HCT116 (cell line): ENCODE results near the gene KIAA1755. TPM values are rescaled to one million over a fixed set of nuclear protein-coding genes. Genes with fewer than 3 reads are reported as not detected.

ENCODE experiments used
- ATAC-seq: fragments of 200-7000 bp; cut with Tn5 transposase; 2 replicates; pipeline ENCODE4 v1.9.1; 2020; ENCODE audit warnings: mild to moderate bottlenecking, moderate library complexity
- BruUV-seq: library from RNA; stranded (reverse); fragments of 400-500 nt; replicated peaks from 2 replicates; lab custom pipeline; 2021; lab: Mats Ljungman, UMichigan
- CTCF ChIA-PET: fragments of 300-600 bp; sonication (Branson Sonifier 250); formaldehyde crosslinking; loops from one replicate; lab custom pipeline; 2021; ENCODE audit warnings: antibody characterized with exemption; lab: Charles Lee
- POLR2A ChIA-PET: fragments of 300-600, 350-600 bp; sonication (Branson Sonifier 250); formaldehyde crosslinking; loops from one replicate; lab custom pipeline; 2021; ENCODE audit warnings: antibody characterized with exemption; lab: Charles Lee
- RAD21 ChIA-PET, 2 experiments: fragments of 300-600 bp; sonication (Branson Sonifier 250); formaldehyde crosslinking; loops; one replicate each; lab custom pipeline; 2023; ENCODE audit warnings: low total read pairs in 2 of 2; ENCODE audit not compliant: uncharacterized antibody in 2 of 2, unreplicated experiment in 2 of 2, low non-redundant PET in 1 of 2; lab: Charles Lee
- DNase-seq: peaks from one replicate; pipeline ENCODE4 v3.0.0-alpha.2; 2010; ENCODE audit warnings: low read depth, low spot score
- H2AFZ ChIP-seq: fragments of 200-600 bp; shearing (Covaris generic), sonication (generic); 2 replicates; pipeline ENCODE4 v1.6.1; 2017; ENCODE audit warnings: low read depth, mixed run types, mixed read lengths, antibody characterized with exemption, low read length; ENCODE audit not compliant: poor library complexity, severe bottlenecking
- H3K27ac ChIP-seq: 2 replicates; pipeline ENCODE4 v1.5.1; 2012; ENCODE audit warnings: low read depth, low read length
- H3K27me3 ChIP-seq: fragments of 200-600 bp; sonication (generic); 2 replicates; pipeline ENCODE4 v1.6.1; 2016; ENCODE audit warnings: mixed run types, low read length, mixed read lengths; ENCODE audit not compliant: insufficient read depth
- H3K36me3 ChIP-seq, 2 experiments: fragments of 200-500 bp in 1 of 2; fragments of 200-600 bp in 1 of 2; sonication (Bioruptor generic) in 1 of 2; sonication (generic) in 1 of 2; 2 replicates each; pipeline versions ENCODE4 v1.5.1 to v1.6.1; 2014 to 2016; ENCODE audit warnings: low read length in 2 of 2, inconsistent platforms in 1 of 2, mixed read lengths in 1 of 2, mixed run types in 1 of 2; ENCODE audit not compliant: insufficient read depth in 2 of 2, control insufficient read depth in 1 of 2
- H3K4me1 ChIP-seq, 2 experiments: fragments of 200-600 bp in 1 of 2; sonication (generic) in 1 of 2; 2 replicates each; pipeline versions ENCODE4 v1.5.1 to v1.6.1; 2012 to 2017; ENCODE audit warnings: low read length in 2 of 2, inconsistent platforms in 1 of 2, mild to moderate bottlenecking in 1 of 2, mixed read lengths in 1 of 2, mixed run types in 1 of 2, moderate library complexity in 1 of 2; ENCODE audit not compliant: insufficient read depth in 2 of 2, control insufficient read depth in 1 of 2
- H3K4me2 ChIP-seq: fragments of 200-600 bp; sonication (generic); 2 replicates; pipeline ENCODE4 v1.6.1; 2017; ENCODE audit warnings: mixed run types, low read length, mixed read lengths
- H3K4me3 ChIP-seq, 2 experiments: fragments of 200-600 bp in 1 of 2; sonication (generic) in 1 of 2; replicated peaks in 1 of 2; 2 replicates each; pipeline ENCODE4 v1.5.1; 2011 to 2016; ENCODE audit warnings: low read length in 2 of 2, control low read depth in 1 of 2, low read depth in 1 of 2, mild to moderate bottlenecking in 1 of 2, mixed read lengths in 1 of 2, mixed run types in 1 of 2
- H3K79me2 ChIP-seq: fragments of 200-600 bp; sonication (generic); 2 replicates; pipeline ENCODE4 v1.6.1; 2017; ENCODE audit warnings: mild to moderate bottlenecking, mixed run types, low read length, moderate library complexity, mixed read lengths; ENCODE audit not compliant: insufficient read depth
- H3K9ac ChIP-seq: fragments of 200-600 bp; sonication (generic); 2 replicates; pipeline ENCODE4 v1.6.1; 2016; ENCODE audit warnings: low read length, mixed read lengths
- H3K9me2 ChIP-seq: fragments of 200-600 bp; sonication (generic), shearing (Covaris generic); 2 replicates; pipeline ENCODE4 v1.6.1; 2017; ENCODE audit warnings: mixed run types, mild to moderate bottlenecking, moderate library complexity; ENCODE audit not compliant: insufficient read depth
- H3K9me3 ChIP-seq, 2 experiments: fragments of 200-500 bp in 1 of 2; fragments of 200-600 bp in 1 of 2; sonication (Bioruptor generic) in 1 of 2; sonication (generic) in 1 of 2; 2 replicates each; pipeline ENCODE4 v1.6.1; 2014 to 2017; ENCODE audit warnings: low read length in 2 of 2, mixed read lengths in 2 of 2, inconsistent platforms in 1 of 2, low read depth in 1 of 2, mild to moderate bottlenecking in 1 of 2, mixed run types in 1 of 2, moderate library complexity in 1 of 2; ENCODE audit not compliant: control insufficient read depth in 1 of 2, insufficient read depth in 1 of 2
- H4K20me1 ChIP-seq: fragments of 200-600 bp; sonication (generic), shearing (Covaris generic); 2 replicates; pipeline ENCODE4 v1.6.1; 2017; ENCODE audit warnings: mixed run types, mild to moderate bottlenecking, moderate library complexity; ENCODE audit not compliant: insufficient read depth
- CBX3 ChIP-seq: IDR thresholded peaks from 2 replicates; pipeline ENCODE4 v1.6.1; 2012; ENCODE audit warnings: low read depth
- CTCF ChIP-seq, 3 experiments: fragments of 200-600 bp in 1 of 3; sonication (generic) in 1 of 3; IDR thresholded peaks in 2 of 3; conservative IDR thresholded peaks in 1 of 3; 2 replicates each; pipeline ENCODE4 v1.5.1; 2012 to 2017; ENCODE audit warnings: low read depth in 2 of 3, low read length in 2 of 3, antibody characterized with exemption in 1 of 3, borderline replicate concordance in 1 of 3, control low read depth in 1 of 3, mild to moderate bottlenecking in 1 of 3, mixed read lengths in 1 of 3, mixed run types in 1 of 3, moderate library complexity in 1 of 3; ENCODE audit not compliant: insufficient read depth in 1 of 3
- ELF1 ChIP-seq: IDR thresholded peaks from 2 replicates; pipeline ENCODE4 v1.6.1; 2012; ENCODE audit warnings: low read depth, borderline replicate concordance
- EZH2 ChIP-seq: fragments of 200-600 bp; sonication (generic); IDR thresholded peaks from 2 replicates; pipeline ENCODE4 v1.6.1; 2017; ENCODE audit warnings: antibody characterized with exemption, mixed run types
- POLR2A ChIP-seq: IDR thresholded peaks from 2 replicates; pipeline ENCODE4 v1.7.0; 2011; ENCODE audit warnings: borderline replicate concordance; ENCODE audit not compliant: insufficient read depth, insufficient read length; ENCODE audit errors: extremely low read depth
- POLR2AphosphoS5 ChIP-seq: IDR thresholded peaks from 2 replicates; pipeline ENCODE4 v1.6.1; 2011; ENCODE audit warnings: mild to moderate bottlenecking, low read depth, low read length, moderate library complexity
- RAD21 ChIP-seq: IDR thresholded peaks from 2 replicates; pipeline ENCODE4 v1.6.1; 2012; ENCODE audit warnings: low read depth, mild to moderate bottlenecking
- SRF ChIP-seq: IDR thresholded peaks from 2 replicates; pipeline ENCODE4 v1.6.1; 2012; ENCODE audit warnings: low read depth
- TCF7L2 ChIP-seq: IDR thresholded peaks from 2 replicates; pipeline ENCODE4 v1.7.0; 2011; ENCODE audit warnings: borderline replicate concordance, inconsistent platforms; ENCODE audit not compliant: insufficient read depth, insufficient read length; ENCODE audit errors: extremely low read depth
- YY1 ChIP-seq: IDR thresholded peaks from 2 replicates; pipeline ENCODE4 v1.6.1; 2011; ENCODE audit warnings: low read length, low read depth, moderate library complexity, mild to moderate bottlenecking; ENCODE audit not compliant: insufficient replicate concordance; ENCODE audit errors: extremely low read depth
- ZBTB33 ChIP-seq: IDR thresholded peaks from 2 replicates; pipeline ENCODE4 v1.6.1; 2011; ENCODE audit warnings: mild to moderate bottlenecking, low read length, moderate library complexity; ENCODE audit not compliant: insufficient replicate concordance; ENCODE audit errors: extremely low read depth
- intact Hi-C: fragments of 100-400 bp; cut with micrococcal nuclease; formaldehyde crosslinking; loops from 2 replicates; pipeline ENCODE4 v1.10.0; 2022
- total RNA-seq: library from RNA; stranded (reverse); gene quantifications from one replicate; pipeline ENCODE4 v1.2.1, GENCODE V29; 2021; ENCODE audit not compliant: unreplicated experiment

The KIAA1755 gene
- total RNA-seq, 1 experiment from 2014 or later: not detected

- TF ChIP-seq ZBTB33 (no peak), ELF1 (no peak), RAD21 (no peak), CBX3 (no peak), SRF (no peak), TCF7L2 (no peak), POLR2A (no peak), EZH2 (no peak), CTCF (IDR thresholded peaks at IDR 0.05 in 2 of 3, conservative IDR thresholded peaks at IDR 0.05 in 1 of 3; ENCODE audit: borderline replicate concordance in 1 of 3, insufficient read depth in 1 of 3, low read depth in 2 of 3, low read length in 2 of 3) (no peak), POLR2AphosphoS5 (no peak)
- TF ChIP-seq, all 23 proteins: peak for 0
These were observed 98.4 kb downstream of the KIAA1755 start (continued) for GRCh38 chr20:38162149-38162548.

GRCh38 chr20:38161412-38161774, 99.1 kb downstream of the KIAA1755 start:
- Histone ChIP-seq H3K9me2 (no peaks in the 10 kb centered on the region), H2AFZ (no peak overlapping the region), H4K20me1 (no peaks in the 10 kb centered on the region), H3K27ac (no peak overlapping the region), H3K9ac (no peak overlapping the region), H3K27me3 (no peaks in the 10 kb centered on the region), H3K9me3 (no peaks in the 10 kb centered on the region), H3K36me3 (no peaks in the 10 kb centered on the region), H3K4me3 (no peak overlapping the region), H3K79me2 (no peaks in the 10 kb centered on the region), H3K4me2 (no peak overlapping the region), H3K4me1 (peaks cover 6 to 24% of the 10 kb centered on the region in 2 experiments; a peak in 3 of 4 replicates)
- no peak for TF ChIP-seq YY1
- TF ChIP-seq CTCF (IDR thresholded peaks at IDR 0.05 in 2 of 3, conservative IDR thresholded peaks at IDR 0.05 in 1 of 3; ENCODE audit: borderline replicate concordance in 1 of 3, insufficient read depth in 1 of 3, low read depth in 2 of 3, low read length in 2 of 3): no peak
- RAD21 ChIA-PET: no interaction called here
- intact Hi-C loops: loop anchor here (10.0 kb wide), 1 partner anchor 597 kb away; no protein-coding TSS in a partner anchor
- no TSS peak for BruUV-seq
- POLR2A ChIA-PET: no interaction called here
- CTCF ChIA-PET: interaction anchor here (1.7 kb wide), 1 partner anchor 60 kb away, joined by 5 read pairs; no protein-coding TSS in a partner anchor
- DNase-seq (no peak), ATAC-seq (no peak)
